Gastrocnemius medialis (tissue), 4 donors: ENCODE measurements around the gene SLC43A2. TPM values are rescaled to one million over a fixed set of nuclear protein-coding genes. Genes with fewer than 3 reads are reported as not detected.
A peak's percentile ranks its signal among the peaks of the same experiment; 100 is the strongest.
"Not testable (repeated sequence)": the region's sequence is repeated elsewhere in the genome, so short reads cannot be mapped to it uniquely, and the experiment has no call there.

ENCODE experiments used
- ATAC-seq, 2 donors: fragments of 150-250 bp; one replicate each; pipeline ENCODE4 v1.9.1; 2016
- DNase-seq, 2 donors: peaks; one replicate each; pipeline ENCODE4 v3.0.0-alpha.2; 2019
- H3K27ac ChIP-seq, 4 donors: fragments of 200-600 bp; sonication (generic); 1 replicate in 1 of 4; 2 replicates in 3 of 4; pipeline ENCODE4 v1.5.1; 2016 to 2018; ENCODE audit warnings: mild to moderate bottlenecking in 2 of 4, moderate library complexity in 1 of 4
- H3K27me3 ChIP-seq, 3 donors: fragments of 200-600 bp; sonication (generic) in 2 of 3; 1 replicate in 1 of 3; 2 replicates in 2 of 3; pipeline versions ENCODE4 v1.5.1 to v1.6.0; 2016 to 2019; ENCODE audit warnings: mild to moderate bottlenecking in 1 of 3, moderate library complexity in 1 of 3
- H3K36me3 ChIP-seq, 2 donors: fragments of 200-600 bp; sonication (generic) in 1 of 2; one replicate each; pipeline ENCODE4 v1.5.1; 2017 to 2018
- H3K4me1 ChIP-seq, 2 donors: fragments of 200-600 bp; sonication (generic) in 1 of 2; one replicate each; pipeline ENCODE4 v1.5.1; 2016 to 2017; ENCODE audit warnings: mild to moderate bottlenecking in 2 of 2
- H3K4me3 ChIP-seq, 4 donors: fragments of 200-600 bp; sonication (generic) in 3 of 4; 1 replicate in 1 of 4; 2 replicates in 3 of 4; pipeline ENCODE4 v1.5.1; 2016 to 2019; ENCODE audit warnings: mild to moderate bottlenecking in 2 of 4
- H3K9me3 ChIP-seq, 3 donors: fragments of 200-600 bp; sonication (generic) in 2 of 3; 1 replicate in 1 of 3; 2 replicates in 2 of 3; pipeline ENCODE4 v1.5.1; 2016 to 2019
- CTCF ChIP-seq, 5 experiments: fragments of 450-650 bp in 3 of 5; fragments of 200-600 bp in 2 of 5; sonication (generic) in 2 of 5; IDR thresholded peaks in 4 of 5; conservative IDR thresholded peaks in 1 of 5; 1 replicate in 4 of 5; 2 replicates in 1 of 5; pipeline ENCODE4 v1.5.1; 2016 to 2019; ENCODE audit warnings: antibody characterized with exemption in 5 of 5, mild to moderate bottlenecking in 3 of 5, moderate library complexity in 3 of 5
- POLR2A ChIP-seq, 2 donors: fragments of 450-650 bp; IDR thresholded peaks; one replicate each; pipeline ENCODE4 v1.6.1; 2017; ENCODE audit warnings: antibody characterized with exemption in 2 of 2, mild to moderate bottlenecking in 2 of 2, moderate library complexity in 2 of 2
- in situ Hi-C, 4 donors: fragments of 200-750 bp; cut with MboI; loops; one replicate each; pipeline versions ENCODE4 v1.15.0 to v1.8.0; 2017; ENCODE audit warnings: low sequenced_read_pairs in 4 of 4
- intact Hi-C: fragments of 100-400 bp; cut with DNase I; formaldehyde crosslinking; loops from one replicate; pipeline ENCODE4 v1.15.1; 2023; ENCODE audit warnings: low total_unique reads
- total RNA-seq, 4 donors: library from RNA; depleted of rRNA; stranded (reverse); fragments of >200 nt; gene quantifications; one replicate each; pipeline versions ENCODE4 v1.1.0 to v1.2.3, GENCODE V29; 2016

SLC43A2 gene
- total RNA-seq, 4 donors from 2014 or later: 26.9 to 96.9 (median 55.2) TPM

DNA sequence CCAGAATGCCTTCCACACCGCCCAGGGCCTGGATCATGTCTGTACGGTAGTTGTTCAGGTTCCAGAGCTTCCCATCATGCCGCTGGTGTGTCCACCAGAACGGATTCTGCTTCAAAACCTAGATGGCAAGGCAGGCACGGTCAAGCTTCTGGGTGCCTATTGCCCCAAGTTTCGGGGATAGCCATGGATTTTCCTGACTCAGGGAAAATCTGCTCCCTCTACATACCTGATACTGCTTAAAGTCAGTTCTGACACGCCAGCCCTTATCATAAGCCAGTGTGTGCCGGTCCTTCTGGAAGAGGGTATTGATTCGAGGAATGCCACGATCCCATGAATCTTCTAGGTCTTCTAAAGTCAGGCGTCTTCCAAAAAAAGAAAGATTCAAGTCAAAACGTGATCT lies 32.4 kb upstream of the SLC43A2 start:
- Histone ChIP-seq H3K4me3 (no peak overlapping the region), H3K27ac (peak overlapping the region in 2 of 4 donors; percentile 16 to 36), H3K36me3 (peaks cover 21 to 92% of the 10 kb centered on the region in 2 donors), H3K4me1 (no peaks in the 10 kb centered on the region), H3K9me3 (no peaks in the 10 kb centered on the region), H3K27me3 (no peaks in the 10 kb centered on the region)
- ATAC-seq (no peak), DNase-seq (no peak)
- TF ChIP-seq CTCF (IDR thresholded peaks at IDR 0.05 in 4 of 5, conservative IDR thresholded peaks at IDR 0.05 in 1 of 5) (no peak), POLR2A (IDR thresholded peaks at IDR 0.05) (no peak)
- in situ Hi-C loops: loop anchor here (10.0 to 25.0 kb wide), 4 partner anchors 126 to 376 kb away; partner anchors contain the start of genes DPH1 (in 3 of the 4), OVCA2 (in 3 of the 4) and RTN4RL1 (in 3 of the 4)
- intact Hi-C loops: no loop called here

GRCh38 chr17:1658100-1658499 lies 29.5 kb upstream of the SLC43A2 start:
- TF ChIP-seq CTCF (IDR thresholded peaks at IDR 0.05 in 4 of 5, conservative IDR thresholded peaks at IDR 0.05 in 1 of 5) (no peak), POLR2A (IDR thresholded peaks at IDR 0.05) (no peak)
- in situ Hi-C loops: loop anchor here (25.0 kb wide), 3 partner anchors 129 to 379 kb away; partner anchors contain the start of genes DPH1 (in 3 of the 4), OVCA2 (in 3 of the 4) and RTN4RL1 (in 3 of the 4)
- H3K9me3 ChIP-seq: no peaks in the 10 kb centered on the region
- no peaks in the 10 kb centered on the region for H3K27me3 ChIP-seq
- intact Hi-C loops: no loop called here
- peaks cover 27 to 100% of the 10 kb centered on the region in 2 donors for H3K36me3 ChIP-seq
- H3K4me1 ChIP-seq: no peaks in the 10 kb centered on the region
- ATAC-seq: no peak
- no peak for DNase-seq
- H3K27ac ChIP-seq: no peak overlapping the region
- no peak overlapping the region for H3K4me3 ChIP-seq

GRCh38 chr17:1653735-1654134 lies 25.1 kb upstream of the SLC43A2 start:
- Histone ChIP-seq H3K4me3 (no peak overlapping the region), H3K27me3 (no peaks in the 10 kb centered on the region), H3K27ac (peak overlapping the region in 3 of 4 donors; percentile 30 to 99 (median 95)), H3K36me3 (peaks cover 14 to 86% of the 10 kb centered on the region in 2 donors), H3K9me3 (no peaks in the 10 kb centered on the region), H3K4me1 (peaks cover 10 to 11% of the 10 kb centered on the region in 2 donors)
- TF ChIP-seq POLR2A (IDR thresholded peaks at IDR 0.05): no peak
- TF ChIP-seq CTCF (IDR thresholded peaks at IDR 0.05 in 4 of 5, conservative IDR thresholded peaks at IDR 0.05 in 1 of 5): no peak
- DNase-seq: no peak
- ATAC-seq: no peak
- intact Hi-C loops: no loop called here
- in situ Hi-C loops: loop anchor here (25.0 kb wide), 3 partner anchors 134 to 384 kb away; partner anchors contain the start of genes DPH1 (in 3 of the 4), OVCA2 (in 3 of the 4) and RTN4RL1 (in 3 of the 4)

DNA sequence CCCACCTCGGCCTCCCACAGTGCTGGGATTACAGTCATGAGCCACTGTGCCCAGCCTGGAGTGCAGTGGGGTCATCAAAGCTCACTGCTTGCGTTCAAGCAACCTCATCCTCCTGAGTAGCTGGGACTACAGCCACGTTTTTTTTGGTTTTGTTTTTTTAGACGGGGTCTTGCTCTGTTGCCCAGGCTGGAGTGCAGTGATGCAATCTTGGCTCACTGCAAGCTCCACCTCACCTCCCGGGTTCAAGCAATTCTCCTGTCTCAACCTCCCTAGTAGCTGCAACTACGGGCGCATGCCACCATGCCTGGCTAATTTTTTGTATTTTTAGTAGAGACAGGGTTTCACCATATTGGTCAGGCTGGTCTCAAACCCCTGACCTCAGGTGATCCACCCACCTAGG lies 24.2 kb upstream of the SLC43A2 start:
- ATAC-seq, DNase-seq, H3K27me3 ChIP-seq, H3K9me3 ChIP-seq, H3K4me3 ChIP-seq, intact Hi-C loops: not testable (repeated sequence)
- Histone ChIP-seq H3K27ac (peak overlapping the region in 3 of 4 donors; percentile 30 to 99 (median 95)), H3K36me3 (peaks cover 14 to 76% of the 10 kb centered on the region in 2 donors), H3K4me1 (peaks cover 19% of the 10 kb centered on the region in 2 donors)
- in situ Hi-C loops: loop anchor here (25.0 kb wide), 3 partner anchors 135 to 385 kb away; partner anchors contain the start of genes DPH1 (in 3 of the 4), OVCA2 (in 3 of the 4) and RTN4RL1 (in 3 of the 4)

DNA sequence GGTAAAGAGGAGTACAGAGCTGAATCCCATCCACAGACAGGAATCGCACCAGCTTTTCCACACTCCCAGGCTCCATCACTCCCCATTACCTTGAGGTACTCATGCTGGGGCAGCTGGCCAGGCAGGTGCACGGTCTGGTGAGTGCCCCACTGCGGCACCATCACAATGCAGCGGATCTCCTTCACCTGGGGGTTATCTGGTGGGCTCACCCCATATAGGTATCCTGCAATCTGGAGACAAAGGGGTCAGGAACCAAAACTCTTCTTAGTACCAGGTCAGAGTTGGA lies 22.9 kb upstream of the SLC43A2 start:
- Histone ChIP-seq H3K9me3 (no peaks in the 10 kb centered on the region), H3K4me1 (peaks cover 29 to 30% of the 10 kb centered on the region in 2 donors), H3K27ac (peak overlapping the region; percentile 95 to 100 (median 99)), H3K27me3 (no peaks in the 10 kb centered on the region), H3K4me3 (no peak overlapping the region), H3K36me3 (peaks cover 14 to 63% of the 10 kb centered on the region in 2 donors)
- no peak for DNase-seq
- TF ChIP-seq POLR2A (IDR thresholded peaks at IDR 0.05): no peak
- no peak for TF ChIP-seq CTCF (IDR thresholded peaks at IDR 0.05 in 4 of 5, conservative IDR thresholded peaks at IDR 0.05 in 1 of 5)
- no peak for ATAC-seq
- in situ Hi-C loops (loop anchor here (25.0 kb wide), 3 partner anchors 136 to 386 kb away; partner anchors contain the start of genes DPH1 (in 3 of the 4), OVCA2 (in 3 of the 4) and RTN4RL1 (in 3 of the 4)), intact Hi-C loops (no loop called here)
